HepG2 (cell line): Measurements from ENCODE around the gene ZNF691. TPM values are rescaled to one million over a fixed set of nuclear protein-coding genes. Genes with fewer than 3 reads are reported as not detected.

Source experiments
- ATAC-seq: fragments of 200-7000 bp; cut with Tn5 transposase; 3 replicates; pipeline ENCODE4 v1.9.1; 2020; ENCODE audit warnings: mild to moderate bottlenecking, moderate library complexity
- BruUV-seq: library from RNA; stranded (reverse); fragments of 400-500 nt; replicated peaks from 2 replicates; lab custom pipeline; 2021; lab: Mats Ljungman, UMichigan
- CTCF ChIA-PET: fragments of 300-600 bp; formaldehyde crosslinking; extraction: SDS; loops from one replicate; lab custom pipeline; 2021; ENCODE audit warnings: low total read pairs, inconsistent platforms, low intra/inter-chr PET ratio; lab: Yijun Ruan, JAX
- POLR2A ChIA-PET: fragments of 350-600 bp; sonication (Branson Sonifier 250); formaldehyde crosslinking; loops from one replicate; lab custom pipeline; 2020; ENCODE audit warnings: antibody characterized with exemption, inconsistent platforms; lab: Yijun Ruan, JAX
- DNase-seq: peaks from one replicate; pipeline ENCODE4 v3.0.0-alpha.2; 2015; ENCODE audit warnings: low spot score
- FAIRE-seq: peaks from 3 replicates; lab custom pipeline; 2011; peaks lifted over from hg19 to GRCh38; lab: Jason Lieb, UNC
- H2AFZ ChIP-seq: one replicate; pipeline ENCODE4 v1.6.1; 2011; ENCODE audit warnings: low read length, inconsistent platforms
- H3K27ac ChIP-seq: fragments of 300-600 bp; 3 replicates; pipeline ENCODE4 v1.8.0; 2011; ENCODE audit warnings: mixed run types, mild to moderate bottlenecking, mixed read lengths, low read length, inconsistent platforms; ENCODE audit not compliant: insufficient read depth; ENCODE audit errors: extremely low read length
- H3K27me3 ChIP-seq, 2 experiments: fragments of 200-600 bp in 1 of 2; 2 replicates in 1 of 2; 3 replicates in 1 of 2; pipeline versions ENCODE4 v1.6.0 to v1.8.0; 2011; ENCODE audit warnings: low read length in 2 of 2, mild to moderate bottlenecking in 2 of 2, moderate library complexity in 2 of 2, inconsistent platforms in 1 of 2; ENCODE audit not compliant: insufficient read depth in 2 of 2, control insufficient read depth in 1 of 2
- H3K36me3 ChIP-seq, 2 experiments: fragments of 200-600 bp in 1 of 2; replicated peaks in 1 of 2; 2 replicates in 1 of 2; 3 replicates in 1 of 2; pipeline versions ENCODE4 v1.5.1 to v1.8.0; 2011; ENCODE audit warnings: low read length in 2 of 2, inconsistent platforms in 1 of 2; ENCODE audit not compliant: insufficient read depth in 2 of 2, control insufficient read depth in 1 of 2
- H3K4me1 ChIP-seq: 2 replicates; pipeline ENCODE4 v1.5.1; 2012; ENCODE audit warnings: low read length, inconsistent platforms; ENCODE audit not compliant: insufficient read depth
- H3K4me2 ChIP-seq: 2 replicates; pipeline ENCODE4 v1.6.0; 2011; ENCODE audit warnings: low read depth, low read length, inconsistent platforms
- H3K4me3 ChIP-seq, 3 experiments: fragments of 200-600 bp in 1 of 3; sonication (generic), shearing (Covaris generic) in 1 of 3; replicated peaks in 1 of 3; 2 replicates each; pipeline ENCODE4 v1.5.1; 2011 to 2016; ENCODE audit warnings: low read length in 3 of 3, inconsistent platforms in 2 of 3, low read depth in 2 of 3, mild to moderate bottlenecking in 2 of 3, control low read depth in 1 of 3, mixed read lengths in 1 of 3; ENCODE audit not compliant: insufficient read depth in 1 of 3
- H3K79me2 ChIP-seq: one replicate; pipeline ENCODE4 v1.6.1; 2011; ENCODE audit warnings: low read length, inconsistent platforms; ENCODE audit not compliant: insufficient read depth
- H3K9ac ChIP-seq: 2 replicates; pipeline ENCODE4 v1.6.0; 2011; ENCODE audit warnings: mild to moderate bottlenecking, low read depth, low read length, inconsistent platforms; ENCODE audit not compliant: insufficient read depth
- H3K9me3 ChIP-seq: 2 replicates; pipeline ENCODE4 v1.5.1; 2012; ENCODE audit warnings: mild to moderate bottlenecking, low read length
- H4K20me1 ChIP-seq: 2 replicates; pipeline ENCODE4 v1.6.0; 2011; ENCODE audit warnings: inconsistent platforms, mild to moderate bottlenecking, low read length, moderate library complexity; ENCODE audit not compliant: insufficient read depth
- ZNF180 ChIP-seq: sonication (generic); formaldehyde crosslinking; IDR thresholded peaks from 2 replicates; pipeline ENCODE4 v1.4.0; 2020; ENCODE audit warnings: low read depth, missing genetic modification reagents, borderline replicate concordance
- ZNF772 ChIP-seq: sonication (generic); formaldehyde crosslinking; IDR thresholded peaks from 2 replicates; pipeline ENCODE4 v1.5.0; 2020; ENCODE audit warnings: mild to moderate bottlenecking, missing genetic modification reagents
- WGBS: methylation state at CpG from one replicate; pipeline ENCODE4 v1.1.6; 2017; ENCODE audit warnings: low lambda C conversion rate; 5-methylcytosine and 5-hydroxymethylcytosine counted together
- in situ Hi-C: cut with HindIII; loops from 2 replicates; pipeline ENCODE4 v1.10.0; 2017; ENCODE audit warnings: low pct_unique_long_range_greater_than_20kb; ENCODE audit not compliant: extremely low pct_ligation_motif_present
- intact Hi-C: fragments of 100-400 bp; cut with micrococcal nuclease; formaldehyde crosslinking; loops from one replicate; pipeline ENCODE4 v1.10.0; 2022; ENCODE audit not compliant: unreplicated experiment
- polyA plus RNA-seq, 8 experiments: library from polyadenylated mRNA; depleted of rRNA in 3 of 8; stranded (reverse) in 7 of 8; unstranded in 1 of 8; fragments of >200 nt; fragmentation: Illumina TruSeq in 4 of 8; extraction: Trizol in 4 of 8; gene quantifications; 2 replicates each; pipeline versions ENCODE4 v1.2.1 to v1.2.3, GENCODE V29; 2011 to 2016; ENCODE audit warnings: low read depth in 4 of 8, missing spikeins in 1 of 8, mixed read lengths in 1 of 8; ENCODE audit not compliant: insufficient read depth in 1 of 8
- total RNA-seq, 5 experiments: library from RNA; depleted of rRNA; stranded (reverse); fragments of >200 nt; fragmentation: Illumina TruSeq; extraction: Trizol; gene quantifications; 2 replicates each; pipeline ENCODE4 v1.2.3, GENCODE V29; 2016; ENCODE audit warnings: low read depth in 1 of 5
- TF ChIP-seq, protein P1 (sequence below): sonication (generic); formaldehyde crosslinking; IDR thresholded peaks from 2 replicates; pipeline ENCODE4 v1.5.0; 2020; ENCODE audit warnings: mild to moderate bottlenecking, missing genetic modification reagents
- TF ChIP-seq, protein P2 (sequence below): sonication (generic); formaldehyde crosslinking; IDR thresholded peaks from 2 replicates; pipeline ENCODE4 v1.4.0; 2020; ENCODE audit warnings: mild to moderate bottlenecking, missing genetic modification reagents
- TF ChIP-seq, protein P3 (sequence below): IDR thresholded peaks from 2 replicates; pipeline ENCODE4 v1.6.1; 2016; ENCODE audit warnings: mild to moderate bottlenecking
- TF ChIP-seq, protein P4 (sequence below): sonication (generic); formaldehyde crosslinking; IDR thresholded peaks from 2 replicates; pipeline ENCODE4 v1.4.0; 2020; ENCODE audit warnings: missing genetic modification reagents; ENCODE audit errors: not compliant biosample characterization

The ZNF691 gene
- total and polyA plus RNA-seq, 2 of the 13 experiments (the other 11 are each of a cell fraction or from before 2014, with no cell fraction given): 7.6 to 7.8 TPM

DNA sequence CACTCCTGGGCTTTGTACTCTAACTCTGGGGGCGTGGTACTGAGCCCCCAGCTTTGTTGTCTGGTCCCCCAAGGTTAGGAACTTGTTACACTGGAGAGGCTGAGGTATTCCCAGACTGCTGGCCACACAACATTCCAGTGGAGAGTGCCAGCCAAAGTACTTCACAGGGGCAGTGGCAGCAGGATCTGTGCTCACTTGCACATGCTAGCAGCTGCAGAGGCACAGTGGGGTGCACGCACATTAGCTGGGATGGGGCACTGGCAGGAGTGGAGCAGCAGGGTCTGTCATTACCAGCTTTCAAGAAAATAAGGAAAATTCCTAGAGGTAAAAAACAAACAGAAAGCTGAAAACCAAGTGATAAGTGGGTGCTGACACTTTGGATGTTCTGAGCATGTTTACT, 31.0 kb downstream of the ZNF691 start:
- FAIRE-seq: no peak
- Histone ChIP-seq H3K79me2 (no peaks in the 10 kb centered on the region), H3K36me3 (no peaks in the 10 kb centered on the region), H2AFZ (no peak overlapping the region), H3K9me3 (no peaks in the 10 kb centered on the region), H3K27me3 (peaks cover 0 to 2% of the 10 kb centered on the region in 2 experiments; a peak in 1 of 5 replicates), H3K4me1 (no peaks in the 10 kb centered on the region), H3K27ac (no peak overlapping the region), H3K4me2 (no peak overlapping the region), H4K20me1 (no peaks in the 10 kb centered on the region), H3K4me3 (no peak overlapping the region), H3K9ac (no peak overlapping the region)
- no peak for DNase-seq
- intact Hi-C loops (no loop called here), in situ Hi-C loops (no loop called here)
- TF ChIP-seq ZNF180 (CRISPR knock-in tag): no peak
- no peak for TF ChIP-seq ZNF772 (CRISPR knock-in tag)
- TF ChIP-seq, protein P1, sequence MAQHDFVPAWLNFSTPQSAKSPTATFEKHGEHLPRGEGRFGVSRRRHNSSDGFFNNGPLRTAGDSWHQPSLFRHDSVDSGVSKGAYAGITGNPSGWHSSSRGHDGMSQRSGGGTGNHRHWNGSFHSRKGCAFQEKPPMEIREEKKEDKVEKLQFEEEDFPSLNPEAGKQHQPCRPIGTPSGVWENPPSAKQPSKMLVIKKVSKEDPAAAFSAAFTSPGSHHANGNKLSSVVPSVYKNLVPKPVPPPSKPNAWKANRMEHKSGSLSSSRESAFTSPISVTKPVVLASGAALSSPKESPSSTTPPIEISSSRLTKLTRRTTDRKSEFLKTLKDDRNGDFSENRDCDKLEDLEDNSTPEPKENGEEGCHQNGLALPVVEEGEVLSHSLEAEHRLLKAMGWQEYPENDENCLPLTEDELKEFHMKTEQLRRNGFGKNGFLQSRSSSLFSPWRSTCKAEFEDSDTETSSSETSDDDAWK (CRISPR knock-in tag): no peak
- TF ChIP-seq, protein P2, sequence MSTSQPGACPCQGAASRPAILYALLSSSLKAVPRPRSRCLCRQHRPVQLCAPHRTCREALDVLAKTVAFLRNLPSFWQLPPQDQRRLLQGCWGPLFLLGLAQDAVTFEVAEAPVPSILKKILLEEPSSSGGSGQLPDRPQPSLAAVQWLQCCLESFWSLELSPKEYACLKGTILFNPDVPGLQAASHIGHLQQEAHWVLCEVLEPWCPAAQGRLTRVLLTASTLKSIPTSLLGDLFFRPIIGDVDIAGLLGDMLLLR (CRISPR knock-in tag): no peak
- TF ChIP-seq, protein P3, sequence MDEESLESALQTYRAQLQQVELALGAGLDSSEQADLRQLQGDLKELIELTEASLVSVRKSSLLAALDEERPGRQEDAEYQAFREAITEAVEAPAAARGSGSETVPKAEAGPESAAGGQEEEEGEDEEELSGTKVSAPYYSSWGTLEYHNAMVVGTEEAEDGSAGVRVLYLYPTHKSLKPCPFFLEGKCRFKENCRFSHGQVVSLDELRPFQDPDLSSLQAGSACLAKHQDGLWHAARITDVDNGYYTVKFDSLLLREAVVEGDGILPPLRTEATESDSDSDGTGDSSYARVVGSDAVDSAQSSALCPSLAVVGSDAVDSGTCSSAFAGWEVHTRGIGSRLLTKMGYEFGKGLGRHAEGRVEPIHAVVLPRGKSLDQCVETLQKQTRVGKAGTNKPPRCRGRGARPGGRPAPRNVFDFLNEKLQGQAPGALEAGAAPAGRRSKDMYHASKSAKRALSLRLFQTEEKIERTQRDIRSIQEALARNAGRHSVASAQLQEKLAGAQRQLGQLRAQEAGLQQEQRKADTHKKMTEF (CRISPR knock-in tag): no peak
- TF ChIP-seq, protein P4, sequence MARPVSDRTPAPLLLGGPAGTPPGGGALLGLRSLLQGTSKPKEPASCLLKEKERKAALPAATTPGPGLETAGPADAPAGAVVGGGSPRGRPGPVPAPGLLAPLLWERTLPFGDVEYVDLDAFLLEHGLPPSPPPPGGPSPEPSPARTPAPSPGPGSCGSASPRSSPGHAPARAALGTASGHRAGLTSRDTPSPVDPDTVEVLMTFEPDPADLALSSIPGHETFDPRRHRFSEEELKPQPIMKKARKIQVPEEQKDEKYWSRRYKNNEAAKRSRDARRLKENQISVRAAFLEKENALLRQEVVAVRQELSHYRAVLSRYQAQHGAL (CRISPR knock-in tag): no peak
- no TSS peak for BruUV-seq
- POLR2A ChIA-PET: no interaction called here
- CTCF ChIA-PET: no interaction called here
- ATAC-seq: no peak
- 3% methylated on average over 2 of the region's 2 CpGs for WGBS
